ENCODE results near the gene MACF1. TPM values are rescaled to one million over a fixed set of nuclear protein-coding genes. Genes with fewer than 3 reads are reported as not detected.

Gene MACF1
- polyA plus RNA-seq, 1 of the 3 experiments (the other 2 are of a cell fraction) = 37.6 TPM

DNA sequence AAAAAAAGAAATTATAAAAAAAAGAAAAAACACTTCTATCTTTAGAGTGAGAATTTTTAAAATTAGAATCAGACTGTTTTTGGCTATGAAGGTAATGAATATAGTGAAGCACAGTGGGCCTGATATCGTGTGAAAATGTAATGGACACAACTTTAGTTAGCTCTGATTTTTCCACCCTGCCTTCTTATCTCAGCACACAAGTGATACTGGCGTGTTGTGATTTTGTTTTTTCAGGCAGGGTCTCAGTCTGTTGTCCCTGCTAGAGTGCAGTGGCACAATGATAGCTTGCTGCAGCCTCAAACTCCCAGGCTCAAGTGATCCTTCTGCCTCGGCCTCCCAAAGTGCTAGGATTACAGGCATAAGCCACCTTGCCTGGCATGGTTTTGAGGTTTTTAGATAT is 22.3 kb downstream of the MACF1 start:
- 94% methylated on average over 3 of the region's 3 CpGs for WGBS (ENCODE audit: low lambda C conversion rate)
- peaks cover 99% of the 10 kb centered on the region for H3K79me2 ChIP-seq (ENCODE audit: insufficient read depth)
- H3K36me3 ChIP-seq (replicated peaks in 1 of 2; ENCODE audit: control insufficient read depth in 1 of 2, insufficient read depth in 2 of 2, low read length in 1 of 2) = peaks cover 0 to 7% of the 10 kb centered on the region in 2 experiments
- H3K9me2 ChIP-seq = no peaks in the 10 kb centered on the region
- ChIA-PET POLR2A (no interaction called here), CTCF (interaction anchor here (1.0 to 1.5 kb wide), 5 partner anchors 18 to 475 kb away, joined by 3 to 7 read pairs (median 3); no protein-coding TSS in a partner anchor)
- H3K27ac ChIP-seq (ENCODE audit: low read depth in 2 of 2, low read length in 1 of 2) = no peak overlapping the region
- peaks cover 0 to 30% of the 10 kb centered on the region in 2 experiments; a peak in 2 of 4 replicates for H3K4me1 ChIP-seq (ENCODE audit: control insufficient read depth in 1 of 2, insufficient read depth in 2 of 2, low read depth in 1 of 2, low read length in 1 of 2)
- H3K4me3 ChIP-seq (ENCODE audit: low read depth in 2 of 2, low read length in 1 of 2) = no peak overlapping the region
- no peak overlapping the region for H3K4me2 ChIP-seq
- H4K20me1 ChIP-seq (ENCODE audit: insufficient read depth) = peaks cover 72% of the 10 kb centered on the region
- H3F3A ChIP-seq (replicated peaks; ENCODE audit: insufficient read depth) = peaks cover 24% of the 10 kb centered on the region
- H3K9ac ChIP-seq = no peak overlapping the region
- no peaks in the 10 kb centered on the region for H3K27me3 ChIP-seq (ENCODE audit: insufficient read depth)
- no peak for DNase-seq
- H3K9me3 ChIP-seq = no peaks in the 10 kb centered on the region
- TF ChIP-seq, protein P1, sequence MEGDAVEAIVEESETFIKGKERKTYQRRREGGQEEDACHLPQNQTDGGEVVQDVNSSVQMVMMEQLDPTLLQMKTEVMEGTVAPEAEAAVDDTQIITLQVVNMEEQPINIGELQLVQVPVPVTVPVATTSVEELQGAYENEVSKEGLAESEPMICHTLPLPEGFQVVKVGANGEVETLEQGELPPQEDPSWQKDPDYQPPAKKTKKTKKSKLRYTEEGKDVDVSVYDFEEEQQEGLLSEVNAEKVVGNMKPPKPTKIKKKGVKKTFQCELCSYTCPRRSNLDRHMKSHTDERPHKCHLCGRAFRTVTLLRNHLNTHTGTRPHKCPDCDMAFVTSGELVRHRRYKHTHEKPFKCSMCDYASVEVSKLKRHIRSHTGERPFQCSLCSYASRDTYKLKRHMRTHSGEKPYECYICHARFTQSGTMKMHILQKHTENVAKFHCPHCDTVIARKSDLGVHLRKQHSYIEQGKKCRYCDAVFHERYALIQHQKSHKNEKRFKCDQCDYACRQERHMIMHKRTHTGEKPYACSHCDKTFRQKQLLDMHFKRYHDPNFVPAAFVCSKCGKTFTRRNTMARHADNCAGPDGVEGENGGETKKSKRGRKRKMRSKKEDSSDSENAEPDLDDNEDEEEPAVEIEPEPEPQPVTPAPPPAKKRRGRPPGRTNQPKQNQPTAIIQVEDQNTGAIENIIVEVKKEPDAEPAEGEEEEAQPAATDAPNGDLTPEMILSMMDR (IDR thresholded peaks at IDR 0.05) = no peak
- TF ChIP-seq MEF2A (IDR thresholded peaks at IDR 0.05; ENCODE audit: borderline replicate concordance, low read depth) (no peak), RFX5 (IDR thresholded peaks at IDR 0.05; ENCODE audit: low read length) (no peak), ELF1 (IDR thresholded peaks at IDR 0.05) (no peak), RXRA (IDR thresholded peaks at IDR 0.05; ENCODE audit: borderline replicate concordance, low read depth) (no peak)
- H2AFZ ChIP-seq (ENCODE audit: low read depth) = no peak overlapping the region

DNA sequence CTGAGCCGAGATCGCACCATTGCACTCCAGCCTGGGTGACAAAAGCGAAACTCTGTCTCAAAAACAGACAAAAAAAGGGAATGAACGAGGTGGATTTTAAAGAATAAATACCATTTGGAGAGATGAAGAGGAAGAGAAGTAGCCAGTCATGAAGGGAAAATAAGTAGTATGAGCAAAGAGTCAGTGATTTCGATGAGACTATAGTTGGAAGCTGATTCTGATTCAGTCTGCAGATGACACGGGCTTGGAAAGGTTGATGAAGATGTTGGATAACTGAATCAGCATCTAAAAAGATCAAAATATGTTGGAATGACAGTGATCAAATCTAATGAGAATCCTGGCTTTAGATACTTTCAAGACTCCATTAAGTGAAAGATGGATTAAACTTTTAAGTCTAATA is 23.8 kb downstream of the MACF1 start:
- Histone ChIP-seq H3K9me2 (no peaks in the 10 kb centered on the region), H3K27me3 (ENCODE audit: insufficient read depth) (no peaks in the 10 kb centered on the region), H3K79me2 (ENCODE audit: insufficient read depth) (peaks cover 97% of the 10 kb centered on the region), H3K4me1 (ENCODE audit: control insufficient read depth in 1 of 2, insufficient read depth in 2 of 2, low read depth in 1 of 2, low read length in 1 of 2) (peaks cover 0 to 30% of the 10 kb centered on the region in 2 experiments; a peak in 2 of 4 replicates), H3K4me3 (ENCODE audit: low read depth in 2 of 2, low read length in 1 of 2) (no peak overlapping the region), H3K36me3 (replicated peaks in 1 of 2; ENCODE audit: control insufficient read depth in 1 of 2, insufficient read depth in 2 of 2, low read length in 1 of 2) (peaks cover 0 to 16% of the 10 kb centered on the region in 2 experiments), H3K9me3 (no peaks in the 10 kb centered on the region), H3F3A (replicated peaks; ENCODE audit: insufficient read depth) (peaks cover 24% of the 10 kb centered on the region), H3K9ac (no peak overlapping the region), H2AFZ (ENCODE audit: low read depth) (no peak overlapping the region), H3K4me2 (no peak overlapping the region), H4K20me1 (ENCODE audit: insufficient read depth) (peaks cover 62% of the 10 kb centered on the region), H3K27ac (ENCODE audit: low read depth in 2 of 2, low read length in 1 of 2) (no peak overlapping the region)
- CTCF ChIA-PET = interaction anchor here (1.0 kb wide), 1 partner anchor 15 kb away, joined by 3 read pairs; no protein-coding TSS in a partner anchor
- 90% methylated on average over 6 of the region's 6 CpGs for WGBS (ENCODE audit: low lambda C conversion rate)
- POLR2A ChIA-PET = no interaction called here
- DNase-seq = no peak
- TF ChIP-seq, protein P2, sequence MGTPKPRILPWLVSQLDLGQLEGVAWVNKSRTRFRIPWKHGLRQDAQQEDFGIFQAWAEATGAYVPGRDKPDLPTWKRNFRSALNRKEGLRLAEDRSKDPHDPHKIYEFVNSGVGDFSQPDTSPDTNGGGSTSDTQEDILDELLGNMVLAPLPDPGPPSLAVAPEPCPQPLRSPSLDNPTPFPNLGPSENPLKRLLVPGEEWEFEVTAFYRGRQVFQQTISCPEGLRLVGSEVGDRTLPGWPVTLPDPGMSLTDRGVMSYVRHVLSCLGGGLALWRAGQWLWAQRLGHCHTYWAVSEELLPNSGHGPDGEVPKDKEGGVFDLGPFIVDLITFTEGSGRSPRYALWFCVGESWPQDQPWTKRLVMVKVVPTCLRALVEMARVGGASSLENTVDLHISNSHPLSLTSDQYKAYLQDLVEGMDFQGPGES (IDR thresholded peaks at IDR 0.05; ENCODE audit: low read depth, low read length) = no peak
- no peak for TF ChIP-seq POLR2AphosphoS5 (IDR thresholded peaks at IDR 0.05; ENCODE audit: low read depth, low read length)
- TF ChIP-seq RAD21 (IDR thresholded peaks at IDR 0.05; ENCODE audit: low read length) = no peak
- TF ChIP-seq, protein P3, sequence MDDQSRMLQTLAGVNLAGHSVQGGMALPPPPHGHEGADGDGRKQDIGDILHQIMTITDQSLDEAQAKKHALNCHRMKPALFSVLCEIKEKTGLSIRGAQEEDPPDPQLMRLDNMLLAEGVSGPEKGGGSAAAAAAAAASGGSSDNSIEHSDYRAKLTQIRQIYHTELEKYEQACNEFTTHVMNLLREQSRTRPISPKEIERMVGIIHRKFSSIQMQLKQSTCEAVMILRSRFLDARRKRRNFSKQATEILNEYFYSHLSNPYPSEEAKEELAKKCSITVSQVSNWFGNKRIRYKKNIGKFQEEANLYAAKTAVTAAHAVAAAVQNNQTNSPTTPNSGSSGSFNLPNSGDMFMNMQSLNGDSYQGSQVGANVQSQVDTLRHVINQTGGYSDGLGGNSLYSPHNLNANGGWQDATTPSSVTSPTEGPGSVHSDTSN (IDR thresholded peaks at IDR 0.05) = no peak
- no peak for TF ChIP-seq SMC3 (IDR thresholded peaks at IDR 0.05; ENCODE audit: low read depth, low read length)
- TF ChIP-seq CHD2 (IDR thresholded peaks at IDR 0.05; ENCODE audit: low read length, partially characterized antibody) = no peak
- TF ChIP-seq EZH2phosphoT487 (IDR thresholded peaks at IDR 0.05; ENCODE audit: borderline replicate concordance, low read depth) = no peak
- no peak for TF ChIP-seq SIN3A (IDR thresholded peaks at IDR 0.05; ENCODE audit: borderline replicate concordance, low read depth, low read length)
- TF ChIP-seq GABPA (IDR thresholded peaks at IDR 0.05; ENCODE audit: low read depth) = no peak
- no peak for TF ChIP-seq NFIC (IDR thresholded peaks at IDR 0.05; ENCODE audit: borderline replicate concordance)
- TF ChIP-seq, protein P1 (IDR thresholded peaks at IDR 0.05) = no peak

Measured in SK-N-SH (cell line).